SK-N-SH (cell line): Measurements from ENCODE around the gene NOL7. TPM values are rescaled to one million over a fixed set of nuclear protein-coding genes. Genes with fewer than 3 reads are reported as not detected.

Source experiments
- CTCF ChIA-PET: fragments of 300-600, 350-600 bp; formaldehyde crosslinking; extraction: SDS; loops from one replicate; lab custom pipeline; 2021; lab: Yijun Ruan, JAX
- POLR2A ChIA-PET: fragments of 350-600 bp; sonication (Branson Sonifier 250); formaldehyde crosslinking; extraction: SDS; loops from one replicate; lab custom pipeline; 2020; ENCODE audit warnings: antibody characterized with exemption, inconsistent platforms; lab: Yijun Ruan, JAX
- DNase-seq: peaks from one replicate; pipeline ENCODE4 v3.0.0; 2012
- H2AFZ ChIP-seq: fragments of 200-600 bp; sonication (generic); 2 replicates; pipeline ENCODE4 v1.8.1; 2016; ENCODE audit warnings: antibody characterized with exemption, mild to moderate bottlenecking, low read depth
- H3F3A ChIP-seq: fragments of 200-600 bp; sonication (generic); replicated peaks from 2 replicates; pipeline ENCODE3; 2016; ENCODE audit warnings: antibody characterized with exemption, mild to moderate bottlenecking; ENCODE audit not compliant: insufficient read depth
- H3K27ac ChIP-seq, 2 experiments: fragments of 200-500 bp in 1 of 2; fragments of 200-600 bp in 1 of 2; sonication (Bioruptor generic) in 1 of 2; sonication (generic), shearing (Covaris generic) in 1 of 2; 2 replicates each; pipeline versions ENCODE4 v1.5.1 to v1.6.1; 2014 to 2016; ENCODE audit warnings: low read depth in 2 of 2, inconsistent platforms in 1 of 2, low read length in 1 of 2, mild to moderate bottlenecking in 1 of 2, mixed read lengths in 1 of 2
- H3K27me3 ChIP-seq: fragments of 200-600 bp; sonication (generic), shearing (Covaris generic); 2 replicates; pipeline ENCODE4 v1.6.1; 2016; ENCODE audit warnings: mixed run types; ENCODE audit not compliant: insufficient read depth
- H3K36me3 ChIP-seq, 2 experiments: fragments of 200-500 bp in 1 of 2; fragments of 200-600 bp in 1 of 2; sonication (Bioruptor generic) in 1 of 2; sonication (generic) in 1 of 2; replicated peaks in 1 of 2; 2 replicates each; pipeline versions ENCODE3 to v1.5.1; 2014 to 2016; ENCODE audit warnings: low read length in 1 of 2, mild to moderate bottlenecking in 1 of 2; ENCODE audit not compliant: insufficient read depth in 2 of 2, control insufficient read depth in 1 of 2
- H3K4me1 ChIP-seq, 2 experiments: fragments of 200-500 bp in 1 of 2; fragments of 200-600 bp in 1 of 2; sonication (Bioruptor generic) in 1 of 2; sonication (generic), shearing (Covaris generic) in 1 of 2; 2 replicates each; pipeline versions ENCODE4 v1.5.1 to v1.6.1; 2014 to 2016; ENCODE audit warnings: low read depth in 1 of 2, low read length in 1 of 2, mixed run types in 1 of 2; ENCODE audit not compliant: insufficient read depth in 2 of 2, control insufficient read depth in 1 of 2
- H3K4me2 ChIP-seq: fragments of 200-600 bp; sonication (generic), shearing (Covaris generic); 2 replicates; pipeline ENCODE4 v1.6.1; 2017; ENCODE audit warnings: mixed run types
- H3K4me3 ChIP-seq, 2 experiments: fragments of 200-500 bp in 1 of 2; fragments of 200-600 bp in 1 of 2; sonication (Bioruptor generic) in 1 of 2; sonication (generic), shearing (Covaris generic) in 1 of 2; 2 replicates each; pipeline versions ENCODE4 v1.5.1 to v1.8.1; 2014 to 2016; ENCODE audit warnings: low read depth in 2 of 2, inconsistent platforms in 1 of 2, low read length in 1 of 2, mild to moderate bottlenecking in 1 of 2, mixed read lengths in 1 of 2, moderate library complexity in 1 of 2
- H3K79me2 ChIP-seq: fragments of 200-600 bp; sonication (generic); 2 replicates; pipeline ENCODE4 v1.8.1; 2017; ENCODE audit warnings: mild to moderate bottlenecking; ENCODE audit not compliant: insufficient read depth
- H3K9ac ChIP-seq: fragments of 200-600 bp; sonication (generic); 2 replicates; pipeline ENCODE4 v1.6.1; 2017; ENCODE audit warnings: mixed run types
- H3K9me2 ChIP-seq: fragments of 200-600 bp; sonication (generic); 2 replicates; pipeline ENCODE4 v1.6.1; 2017; ENCODE audit warnings: mixed run types
- H3K9me3 ChIP-seq: fragments of 200-600 bp; sonication (generic); 2 replicates; pipeline ENCODE4 v1.6.1; 2017; ENCODE audit warnings: mixed run types, mild to moderate bottlenecking, moderate library complexity
- H4K20me1 ChIP-seq: fragments of 200-600 bp; sonication (generic); 2 replicates; pipeline ENCODE4 v1.6.1; 2017; ENCODE audit warnings: mild to moderate bottlenecking, mixed run types; ENCODE audit not compliant: insufficient read depth
- CHD2 ChIP-seq: fragments of 150-350 bp; IDR thresholded peaks from 2 replicates; pipeline ENCODE4 v1.6.1; 2018; ENCODE audit warnings: low read length; ENCODE audit not compliant: partially characterized antibody
- CTCF ChIP-seq: fragments of 200-600 bp; sonication (generic); IDR thresholded peaks from 2 replicates; pipeline ENCODE4 v1.6.1; 2017; ENCODE audit warnings: antibody characterized with exemption, mild to moderate bottlenecking, moderate library complexity
- EZH2phosphoT487 ChIP-seq: fragments of 200-600 bp; sonication (generic); IDR thresholded peaks from 2 replicates; pipeline ENCODE4 v1.6.1; 2017; ENCODE audit warnings: low read depth, mixed run types, mild to moderate bottlenecking, antibody characterized with exemption, moderate library complexity, borderline replicate concordance
- FOXJ3 ChIP-seq: sonication (generic); formaldehyde crosslinking; IDR thresholded peaks from 2 replicates; pipeline ENCODE4 v1.5.1; 2020; ENCODE audit warnings: mild to moderate bottlenecking, missing genetic modification reagents
- GABPA ChIP-seq: IDR thresholded peaks from 2 replicates; pipeline ENCODE4 v1.4.0; 2012; ENCODE audit warnings: low read depth, mild to moderate bottlenecking
- GATA2 ChIP-seq: sonication (generic); formaldehyde crosslinking; IDR thresholded peaks from 2 replicates; pipeline ENCODE4 v1.5.0; 2020; ENCODE audit warnings: mild to moderate bottlenecking, missing genetic modification reagents
- MEF2A ChIP-seq: IDR thresholded peaks from 2 replicates; pipeline ENCODE4 v1.4.0; 2012; ENCODE audit warnings: low read depth, borderline replicate concordance
- NRF1 ChIP-seq: IDR thresholded peaks from 2 replicates; pipeline ENCODE4 v1.6.1; 2012; ENCODE audit warnings: low read depth, mild to moderate bottlenecking, low read length
- RAD21 ChIP-seq: IDR thresholded peaks from 2 replicates; pipeline ENCODE4 v1.6.1; 2012; ENCODE audit warnings: mild to moderate bottlenecking, low read length
- RCOR1 ChIP-seq: fragments of 150-350 bp; IDR thresholded peaks from 2 replicates; pipeline ENCODE4 v1.6.1; 2017; ENCODE audit warnings: antibody characterized with exemption, low read length
- SIN3A ChIP-seq: IDR thresholded peaks from 2 replicates; pipeline ENCODE4 v1.6.1; 2012; ENCODE audit warnings: low read depth, mild to moderate bottlenecking, low read length, moderate library complexity, borderline replicate concordance
- SMC3 ChIP-seq: IDR thresholded peaks from 2 replicates; pipeline ENCODE4 v1.6.1; 2012; ENCODE audit warnings: low read depth, low read length, improper control_type of control experiment
- TCF12 ChIP-seq: IDR thresholded peaks from 2 replicates; pipeline ENCODE4 v1.4.0; 2012
- TEAD4 ChIP-seq: IDR thresholded peaks from 2 replicates; pipeline ENCODE4 v1.4.0; 2012; ENCODE audit warnings: mild to moderate bottlenecking, borderline replicate concordance; ENCODE audit not compliant: insufficient read depth
- USF1 ChIP-seq: IDR thresholded peaks from 2 replicates; pipeline ENCODE4 v1.4.0; 2012; ENCODE audit warnings: low read depth, borderline replicate concordance
- USF2 ChIP-seq: fragments of 150-350 bp; IDR thresholded peaks from 2 replicates; pipeline ENCODE4 v1.6.1; 2017; ENCODE audit warnings: antibody characterized with exemption, low read length, low read depth, borderline replicate concordance
- YY1 ChIP-seq: IDR thresholded peaks from 2 replicates; pipeline ENCODE4 v1.4.0; 2012; ENCODE audit warnings: low read depth, mild to moderate bottlenecking
- ZBTB33 ChIP-seq: IDR thresholded peaks from 2 replicates; pipeline ENCODE4 v1.4.0; 2012; ENCODE audit warnings: low read depth, borderline replicate concordance
- WGBS: methylation state at CpG from one replicate; pipeline ENCODE4 v1.1.6; 2017; ENCODE audit warnings: low lambda C conversion rate; 5-methylcytosine and 5-hydroxymethylcytosine counted together
- polyA plus RNA-seq, 3 experiments: library from polyadenylated mRNA; depleted of rRNA; stranded (reverse); fragments of >200 nt; gene quantifications; 2 replicates each; pipeline ENCODE4 v1.2.3, GENCODE V29; 2012
- TF ChIP-seq, protein P1 (sequence below): IDR thresholded peaks from 2 replicates; pipeline ENCODE4; 2012
- TF ChIP-seq, protein P2 (sequence below): IDR thresholded peaks from 2 replicates; pipeline ENCODE4 v1.4.0; 2012; ENCODE audit warnings: low read depth

The NOL7 gene
- polyA plus RNA-seq, 1 of the 3 experiments (the other 2 are of a cell fraction) = 103 TPM

DNA sequence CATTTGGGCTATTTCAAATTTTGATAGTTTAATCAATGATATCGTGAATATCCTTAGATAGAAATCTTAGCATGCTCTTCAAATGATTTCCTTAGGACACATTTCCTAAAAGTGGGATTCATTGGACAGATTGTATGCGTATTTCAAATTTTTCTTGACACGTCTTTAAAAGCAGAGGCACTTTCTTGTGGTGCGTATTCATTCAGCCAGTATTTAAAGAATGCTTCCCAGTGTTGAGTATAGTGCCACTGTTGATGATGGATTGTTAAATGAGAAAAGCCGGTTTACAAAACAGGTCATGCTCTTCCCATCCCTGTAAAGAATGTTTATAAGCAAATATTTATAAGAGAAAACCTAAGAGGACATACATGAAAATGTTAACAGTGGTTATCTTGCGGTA, 15.1 kb upstream of the NOL7 start:
- H2AFZ ChIP-seq = no peak overlapping the region
- no peak overlapping the region for H3K4me3 ChIP-seq
- no peak for DNase-seq
- no peaks in the 10 kb centered on the region for H4K20me1 ChIP-seq
- peaks cover 0 to 2% of the 10 kb centered on the region in 2 experiments; a peak in 1 of 4 replicates for H3K4me1 ChIP-seq
- H3K4me2 ChIP-seq = no peak overlapping the region
- H3F3A ChIP-seq = no peaks in the 10 kb centered on the region
- H3K27me3 ChIP-seq = no peaks in the 10 kb centered on the region
- no peaks in the 10 kb centered on the region for H3K9me3 ChIP-seq
- no peak overlapping the region for H3K9ac ChIP-seq
- peaks cover 10 to 37% of the 10 kb centered on the region in 2 experiments for H3K36me3 ChIP-seq
- ChIA-PET POLR2A (no interaction called here), CTCF (no interaction called here)
- no peaks in the 10 kb centered on the region for H3K79me2 ChIP-seq
- TF ChIP-seq YY1 = no peak
- TF ChIP-seq NRF1 = no peak
- no peak for TF ChIP-seq TEAD4
- TF ChIP-seq RAD21 = no peak
- TF ChIP-seq, protein P1, sequence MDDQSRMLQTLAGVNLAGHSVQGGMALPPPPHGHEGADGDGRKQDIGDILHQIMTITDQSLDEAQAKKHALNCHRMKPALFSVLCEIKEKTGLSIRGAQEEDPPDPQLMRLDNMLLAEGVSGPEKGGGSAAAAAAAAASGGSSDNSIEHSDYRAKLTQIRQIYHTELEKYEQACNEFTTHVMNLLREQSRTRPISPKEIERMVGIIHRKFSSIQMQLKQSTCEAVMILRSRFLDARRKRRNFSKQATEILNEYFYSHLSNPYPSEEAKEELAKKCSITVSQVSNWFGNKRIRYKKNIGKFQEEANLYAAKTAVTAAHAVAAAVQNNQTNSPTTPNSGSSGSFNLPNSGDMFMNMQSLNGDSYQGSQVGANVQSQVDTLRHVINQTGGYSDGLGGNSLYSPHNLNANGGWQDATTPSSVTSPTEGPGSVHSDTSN = no peak
- TF ChIP-seq GATA2 (CRISPR knock-in tag) = no peak
- no peak for TF ChIP-seq MEF2A
- TF ChIP-seq SMC3 = no peak
- TF ChIP-seq FOXJ3 (CRISPR knock-in tag) = no peak
- TF ChIP-seq, protein P2, sequence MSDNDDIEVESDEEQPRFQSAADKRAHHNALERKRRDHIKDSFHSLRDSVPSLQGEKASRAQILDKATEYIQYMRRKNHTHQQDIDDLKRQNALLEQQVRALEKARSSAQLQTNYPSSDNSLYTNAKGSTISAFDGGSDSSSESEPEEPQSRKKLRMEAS = no peak
- no peak for TF ChIP-seq TCF12
- TF ChIP-seq CTCF = no peak
- no peak for TF ChIP-seq SIN3A
- H3K9me2 ChIP-seq = no peaks in the 10 kb centered on the region
- no peak overlapping the region for H3K27ac ChIP-seq
- 98% methylated on average over 6 of the region's 6 CpGs for WGBS

- Histone ChIP-seq H3K9ac (no peak overlapping the region), H2AFZ (no peak overlapping the region), H3K27ac (no peak overlapping the region), H3K4me1 (peaks cover 0 to 3% of the 10 kb centered on the region in 2 experiments; a peak in 1 of 4 replicates), H3K9me2 (no peaks in the 10 kb centered on the region), H3K4me3 (no peak overlapping the region), H4K20me1 (no peaks in the 10 kb centered on the region), H3K9me3 (no peaks in the 10 kb centered on the region), H3K79me2 (no peaks in the 10 kb centered on the region), H3K36me3 (peaks cover 10 to 29% of the 10 kb centered on the region in 2 experiments), H3K27me3 (no peaks in the 10 kb centered on the region), H3K4me2 (no peak overlapping the region), H3F3A (no peaks in the 10 kb centered on the region)
- ChIA-PET CTCF (interaction anchor here (0.6 to 2.6 kb wide), 3 partner anchors 10 to 32 kb away, joined by 3 to 16 read pairs (median 10); partner anchors contain the start of genes NOL7 and SIRT5), POLR2A (interaction anchor here (0.6 to 1.0 kb wide), 2 partner anchors 9 to 11 kb away, joined by 3 to 5 read pairs; partner anchors contain the start of gene NOL7)
- WGBS = 89% methylated on average over 4 of the region's 4 CpGs
- no peak for DNase-seq
- TF ChIP-seq SMC3 (no peak), RCOR1 (no peak), EZH2phosphoT487 (no peak), USF2 (no peak), CHD2 (no peak), USF1 (no peak), GABPA (no peak), ZBTB33 (no peak)
- TF ChIP-seq, protein P1 = no peak
Observed at GRCh38 chr6:13604135-13604534, 11.0 kb upstream of the NOL7 start.
